GM18508 (cell line): Measurements from ENCODE around the gene AQP9.
"Not testable (repeated sequence)": the region's sequence is repeated elsewhere in the genome, so short reads cannot be mapped to it uniquely, and the experiment has no call there.

Source experiments
- ATAC-seq: cut with Tn5 transposase; IDR thresholded peaks from one replicate; pipeline ENCODE4 v1.9.1; 2021; ENCODE audit warnings: moderate number of reproducible peaks; ENCODE audit not compliant: insufficient read depth, unreplicated experiment

AQP9 gene

DNA sequence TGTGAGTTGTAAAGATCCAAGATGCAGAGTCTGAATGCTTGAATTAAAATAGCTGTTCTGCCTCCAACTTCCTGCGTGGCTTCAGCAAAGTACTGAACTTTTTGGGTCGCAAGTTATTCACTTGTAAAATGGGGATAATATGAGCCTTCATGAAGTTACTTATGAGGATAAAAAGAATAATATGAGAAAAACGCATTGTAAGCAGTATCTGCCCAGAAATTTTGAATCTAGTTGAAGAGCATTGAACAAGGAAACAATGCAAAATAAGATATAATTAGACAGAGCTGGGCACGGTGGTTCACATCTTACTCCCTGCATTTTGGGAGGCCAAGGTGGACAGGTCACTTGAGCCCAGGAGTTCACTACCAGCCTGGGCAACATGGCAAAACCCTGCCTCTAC, 37.8 kb downstream of the AQP9 start:
- ATAC-seq = no peak

- no peak for ATAC-seq
These were observed 40.5 kb downstream of the AQP9 start for GRCh38 chr15:58178668-58179067.

- no peak for ATAC-seq
These were observed 41.0 kb downstream of the AQP9 start for GRCh38 chr15:58179206-58179605.

DNA sequence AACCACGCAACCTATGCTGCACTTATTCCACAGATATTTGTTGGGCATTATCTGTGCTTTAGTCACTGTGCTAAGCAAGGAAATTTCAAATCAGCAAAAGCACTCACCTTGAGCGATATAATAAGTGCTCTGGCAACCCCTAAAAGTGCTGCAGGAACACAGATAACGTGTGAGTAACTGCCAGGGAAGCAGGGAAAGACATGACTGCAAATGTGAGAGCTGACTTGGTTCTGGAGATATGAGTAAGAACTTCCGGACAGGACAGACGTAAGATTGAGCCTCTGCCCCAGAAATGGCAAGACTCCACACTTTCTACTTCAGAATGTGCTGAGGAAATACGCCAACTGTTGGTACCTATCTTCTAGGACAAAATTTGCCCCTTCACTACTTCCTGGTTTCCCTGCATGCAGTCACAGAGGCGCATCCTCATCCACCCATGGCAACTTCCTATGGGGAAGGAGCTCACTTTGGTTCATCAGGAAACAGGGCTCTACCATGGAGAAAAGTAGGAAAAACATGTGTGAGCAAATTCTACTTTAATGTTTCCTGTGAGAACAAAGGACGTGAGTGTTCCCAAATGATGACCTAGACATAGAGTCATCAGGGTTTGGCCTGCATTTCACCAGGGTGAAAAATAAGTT, 41.7 kb downstream of the AQP9 start:
- no peak for ATAC-seq

GRCh38 chr15:58182460-58183163, 44.4 kb downstream of the AQP9 start:
- ATAC-seq = no peak

- ATAC-seq = no peak
These were observed 47.3 kb downstream of the AQP9 start for GRCh38 chr15:58185439-58185838.

DNA sequence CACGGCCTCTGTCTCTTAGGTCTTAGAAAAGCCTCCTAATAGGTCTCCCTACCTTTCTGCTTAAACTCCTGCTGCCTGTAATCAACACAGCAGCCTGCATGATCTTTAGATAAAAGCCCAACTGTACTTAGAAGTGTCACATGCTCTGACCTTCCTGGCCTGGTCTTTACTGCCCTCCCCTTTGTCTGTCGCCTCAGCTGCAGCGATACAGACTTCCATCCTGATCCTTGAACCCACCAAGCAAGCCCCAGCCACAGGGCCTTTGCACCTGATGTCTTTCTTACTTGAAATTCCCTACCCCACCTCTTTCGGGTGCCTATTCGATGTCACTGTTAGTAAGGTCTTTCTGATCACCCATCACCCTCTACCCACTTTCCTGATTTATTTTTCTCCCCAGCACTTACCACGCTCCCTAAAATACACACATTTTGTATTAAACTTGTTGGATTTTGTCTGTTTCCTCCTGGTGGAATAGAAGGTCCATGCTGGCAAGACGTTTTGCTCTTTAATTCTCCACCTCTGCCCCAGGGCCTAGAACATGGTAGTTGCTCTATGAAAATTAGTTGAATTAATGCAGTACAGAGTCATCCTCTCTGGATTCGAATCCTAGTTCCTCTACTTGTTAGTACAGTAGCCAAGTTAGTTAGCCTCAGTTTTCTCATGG, 51.1 kb downstream of the AQP9 start:
- no peak for ATAC-seq

GRCh38 chr15:58190419-58190818, 52.2 kb downstream of the AQP9 start:
- ATAC-seq = no peak

GRCh38 chr15:58193636-58194035, 55.5 kb downstream of the AQP9 start:
- not testable (repeated sequence) for ATAC-seq

DNA sequence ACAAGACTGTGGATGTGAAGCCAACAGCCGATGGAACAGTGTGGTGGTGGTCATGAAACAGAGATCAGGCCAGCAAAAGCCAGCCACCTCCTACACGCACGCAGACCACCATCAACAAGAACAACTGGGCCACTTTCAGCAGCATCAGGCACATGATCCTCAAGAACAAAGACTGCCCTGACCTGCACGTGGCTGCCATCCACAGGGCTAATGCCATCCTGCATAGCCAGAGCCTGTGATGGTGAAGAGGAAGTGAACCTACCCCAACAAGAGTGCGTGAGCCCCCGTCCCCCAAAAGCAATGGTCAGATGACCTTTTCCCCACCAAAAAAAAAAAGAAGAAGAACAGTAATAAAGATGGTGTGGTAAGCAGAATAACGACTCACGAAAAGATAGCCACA, 62.6 kb downstream of the AQP9 start:
- ATAC-seq = no peak

GRCh38 chr15:58201516-58201915, 63.3 kb downstream of the AQP9 start:
- no peak for ATAC-seq

DNA sequence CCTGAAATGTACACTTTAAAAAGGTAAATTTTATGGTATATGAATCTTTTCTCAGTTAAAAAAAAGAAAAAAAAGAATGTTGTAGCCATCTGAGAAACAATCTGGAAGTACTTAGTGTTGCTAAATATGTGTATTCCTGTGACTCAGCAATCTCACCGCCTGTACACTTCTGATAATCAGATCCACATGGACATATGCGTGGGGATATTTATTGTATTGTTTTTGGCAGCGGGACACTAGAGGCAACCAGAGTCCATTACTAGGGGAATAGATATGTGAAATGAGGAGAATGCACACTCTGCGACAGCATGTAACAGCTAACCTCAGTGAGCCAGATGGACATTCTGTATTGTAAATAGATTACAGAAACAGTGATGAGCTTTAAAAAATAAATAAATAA, 65.4 kb downstream of the AQP9 start:
- no peak for ATAC-seq

GRCh38 chr15:58206151-58206550, 68.0 kb downstream of the AQP9 start:
- no peak for ATAC-seq

DNA sequence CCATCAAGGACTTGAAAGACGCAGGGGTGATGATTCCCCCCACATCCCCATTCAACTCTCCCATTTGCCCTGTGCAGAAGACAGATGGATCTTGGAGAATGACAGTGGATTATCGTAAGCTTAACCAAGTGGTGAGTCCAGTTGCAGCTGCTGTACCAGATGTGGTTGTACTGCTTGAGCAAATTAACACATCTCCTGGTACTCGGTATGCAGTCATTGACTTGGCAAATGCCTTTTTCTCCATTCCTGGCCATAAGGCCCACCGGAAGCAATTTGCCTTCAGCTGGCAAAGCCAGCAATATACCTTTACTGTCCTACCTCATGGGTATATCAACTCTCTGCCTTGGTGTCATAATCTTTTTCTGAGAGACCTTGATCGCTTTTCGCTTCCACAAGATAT, 70.0 kb downstream of the AQP9 start:
- ATAC-seq = not testable (repeated sequence)

GRCh38 chr15:58209007-58209481, 70.9 kb downstream of the AQP9 start:
- not testable (repeated sequence) for ATAC-seq

DNA sequence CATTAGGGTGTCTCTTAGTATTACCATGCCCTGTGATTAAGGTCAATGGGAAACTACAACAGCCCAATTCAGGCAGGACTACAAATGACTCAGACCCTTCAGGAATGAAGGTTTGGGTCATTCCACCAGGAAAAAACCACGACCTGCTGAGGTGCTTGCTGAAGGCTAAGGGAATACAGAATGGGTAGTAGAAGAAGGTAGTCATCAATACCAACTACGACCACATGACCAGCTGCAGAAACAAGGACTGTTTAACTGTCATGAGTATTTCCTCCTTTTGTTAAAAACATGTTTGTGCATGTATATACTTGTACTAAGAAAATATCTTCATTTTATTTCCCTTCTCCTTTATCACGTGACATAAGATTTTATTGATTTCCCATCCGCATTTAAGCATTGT, 71.8 kb downstream of the AQP9 start:
- ATAC-seq = not testable (repeated sequence)

GRCh38 chr15:58212909-58213526, 74.8 kb downstream of the AQP9 start:
- ATAC-seq = no peak

DNA sequence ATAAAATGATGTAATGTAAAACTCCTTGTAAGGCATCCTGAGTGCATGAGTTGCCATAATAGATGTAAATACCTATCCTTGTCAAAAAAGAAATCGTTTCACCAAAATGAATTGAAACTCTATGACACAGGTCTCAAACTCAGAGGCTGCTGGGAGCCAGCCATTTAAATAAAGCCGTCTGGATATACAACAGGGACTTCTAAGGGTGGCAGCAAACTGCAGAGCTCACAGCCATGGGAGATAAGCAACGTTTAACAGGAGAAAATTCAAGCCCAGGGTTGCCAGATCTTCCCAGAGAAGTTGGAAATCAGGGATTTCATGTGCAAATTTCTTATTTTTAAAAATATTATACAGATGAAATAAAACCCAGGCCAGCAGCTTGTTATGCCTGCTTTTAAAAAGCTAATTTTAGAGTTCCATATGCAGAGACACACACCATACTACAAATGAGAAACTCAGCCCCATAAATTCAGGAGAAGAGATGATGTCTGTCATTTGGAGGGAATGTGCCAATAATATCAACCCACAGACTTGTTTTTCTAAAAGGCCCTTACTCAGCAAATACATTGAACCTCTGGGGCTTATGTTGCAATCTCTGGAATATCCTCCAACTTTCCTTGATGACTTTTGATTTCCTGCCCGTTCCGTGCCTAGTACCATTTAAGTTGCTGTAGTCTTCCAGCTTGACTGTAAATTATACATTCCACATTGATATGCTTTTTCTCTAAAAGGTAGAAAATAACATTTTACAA, 75.6 kb downstream of the AQP9 start:
- ATAC-seq = no peak

DNA sequence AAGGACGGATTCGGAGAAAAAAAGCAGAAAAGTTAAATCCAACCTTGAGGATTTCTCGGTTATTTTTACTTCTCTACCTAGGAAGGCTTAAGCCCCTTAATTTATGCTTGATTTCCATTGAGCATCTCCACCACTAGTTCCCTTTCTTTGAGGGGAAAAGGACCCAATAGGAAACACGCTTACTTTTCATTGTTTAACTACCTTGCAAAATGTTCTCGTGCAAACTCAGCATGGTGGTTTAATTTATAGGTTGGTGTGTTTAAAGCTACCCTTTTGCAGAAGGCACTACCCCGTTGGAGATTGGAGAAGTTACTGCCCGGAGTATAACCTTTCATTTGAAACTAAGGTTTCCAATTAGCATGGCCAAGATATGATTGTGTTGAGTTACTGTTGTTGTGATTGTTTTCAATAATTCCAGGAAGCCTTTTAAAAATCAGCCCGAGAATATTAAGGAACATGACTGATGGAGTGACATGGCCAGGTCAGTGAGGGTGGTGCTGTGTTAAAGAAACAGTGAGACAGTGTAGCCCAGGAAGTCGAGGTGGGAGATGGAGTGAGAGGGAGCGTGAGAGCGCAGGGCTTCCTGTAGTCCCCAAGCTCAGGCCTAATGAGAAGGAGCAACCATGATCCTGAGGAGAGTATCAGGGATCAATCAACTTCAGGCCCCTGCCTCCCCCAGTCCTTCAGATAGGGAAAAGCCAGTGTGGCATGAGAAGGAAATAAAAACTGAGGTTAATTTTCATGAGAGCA, 76.6 kb downstream of the AQP9 start:
- no peak for ATAC-seq

DNA sequence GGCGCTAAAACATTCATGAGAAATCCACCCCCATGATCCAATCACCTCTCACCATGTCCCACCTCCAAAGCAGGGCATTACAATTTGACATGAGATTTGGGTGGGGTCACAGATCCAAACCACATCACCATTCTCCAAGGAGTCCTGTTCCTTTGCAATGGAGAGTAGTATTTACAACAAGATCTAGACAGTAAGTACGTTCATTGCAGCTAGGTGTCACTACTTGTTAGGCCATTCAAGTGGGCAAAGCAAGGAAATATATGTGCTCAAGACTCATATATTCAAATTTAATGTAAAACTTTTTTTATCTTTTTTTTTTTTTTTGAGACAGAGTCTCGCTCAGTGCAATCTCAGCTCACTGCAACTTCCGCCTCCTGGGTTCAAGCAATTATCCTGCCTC, 79.3 kb downstream of the AQP9 start:
- no peak for ATAC-seq
